Aorta (tissue), 5 donors: Measurements from ENCODE around the gene MECR. TPM values are rescaled to one million over a fixed set of nuclear protein-coding genes. Genes with fewer than 3 reads are reported as not detected.
"Not testable (repeated sequence)": the region's sequence is repeated elsewhere in the genome, so short reads cannot be mapped to it uniquely, and the experiment has no call there.

ENCODE experiments used
- ATAC-seq: fragments of 200-7000 bp; cut with Tn5 transposase; one replicate; pipeline ENCODE4 v1.9.1; 2022; ENCODE audit warnings: moderate library complexity; ENCODE audit not compliant: low FRiP score
- DNase-seq, 2 donors: peaks; one replicate each; pipeline ENCODE4 v3.0.0-alpha.2; 2020
- H3K27ac ChIP-seq, 2 donors: one replicate each; pipeline ENCODE4 v1.5.1; 2013; ENCODE audit warnings: low read length in 2 of 2, mild to moderate bottlenecking in 2 of 2, moderate library complexity in 2 of 2, control low read depth in 1 of 2, inconsistent platforms in 1 of 2, low read depth in 1 of 2
- H3K27me3 ChIP-seq, 2 donors: one replicate each; pipeline ENCODE4 v1.6.1; 2013; ENCODE audit warnings: control low read depth in 1 of 2, low read length in 1 of 2, mild to moderate bottlenecking in 1 of 2, moderate library complexity in 1 of 2; ENCODE audit not compliant: insufficient read depth in 2 of 2, control insufficient read depth in 1 of 2
- H3K36me3 ChIP-seq, 2 donors: one replicate each; pipeline ENCODE4 v1.6.1; 2013; ENCODE audit warnings: control low read depth in 1 of 2, low read length in 1 of 2, mild to moderate bottlenecking in 1 of 2; ENCODE audit not compliant: insufficient read depth in 2 of 2, control insufficient read depth in 1 of 2
- H3K4me1 ChIP-seq, 2 donors: one replicate each; pipeline ENCODE4 v1.6.1; 2013; ENCODE audit warnings: low read length in 2 of 2, control low read depth in 1 of 2, mild to moderate bottlenecking in 1 of 2, moderate library complexity in 1 of 2; ENCODE audit not compliant: insufficient read depth in 2 of 2, control insufficient read depth in 1 of 2
- H3K4me3 ChIP-seq, 2 donors: one replicate each; pipeline ENCODE4 v1.5.1; 2013; ENCODE audit warnings: low read length in 2 of 2, control low read depth in 1 of 2, mild to moderate bottlenecking in 1 of 2
- H3K9me3 ChIP-seq: one replicate; pipeline ENCODE4 v1.6.1; 2013; ENCODE audit warnings: mild to moderate bottlenecking, low read length; ENCODE audit not compliant: control insufficient read depth
- WGBS, 2 donors: extraction: QIAGEN DNeasy Blood & Tissue Kit; methylation state at CpG; one replicate each; pipeline ENCODE4 v1.1.7; 2013; 5-methylcytosine and 5-hydroxymethylcytosine counted together
- intact Hi-C, 2 donors: fragments of 100-400 bp; cut with DNase I; formaldehyde crosslinking; loops; one replicate each; pipeline versions ENCODE4 v1.14.2 to v1.15.0; 2022
- polyA plus RNA-seq, 2 donors: library from polyadenylated mRNA; stranded (reverse); fragments of 200-250 nt; gene quantifications; one replicate each; pipeline ENCODE4 v1.2.3, GENCODE V29; 2013
- total RNA-seq, 2 donors: library from RNA; stranded (reverse); fragmentation: NEBNext Ultra II Directional; extraction: Animal tissue kit (Norgen Biotek cat#: 25700); gene quantifications; one replicate each; pipeline ENCODE4 v1.2.1, GENCODE V29; 2021
- donor health status: healthy with polysubstance abuse.
- donor health status: Bipolar disorder and iron deficiency.
- donor health status: DM: no; HTN: no; CAD: no.
- donor health status: DM: no; HTN: no; CAD: no.
- donor health status: DM: yes; HTN: yes; CAD: no.

MECR gene
- total and polyA plus RNA-seq, 4 donors: 14.7 to 22.5 (median 19.4) TPM

DNA sequence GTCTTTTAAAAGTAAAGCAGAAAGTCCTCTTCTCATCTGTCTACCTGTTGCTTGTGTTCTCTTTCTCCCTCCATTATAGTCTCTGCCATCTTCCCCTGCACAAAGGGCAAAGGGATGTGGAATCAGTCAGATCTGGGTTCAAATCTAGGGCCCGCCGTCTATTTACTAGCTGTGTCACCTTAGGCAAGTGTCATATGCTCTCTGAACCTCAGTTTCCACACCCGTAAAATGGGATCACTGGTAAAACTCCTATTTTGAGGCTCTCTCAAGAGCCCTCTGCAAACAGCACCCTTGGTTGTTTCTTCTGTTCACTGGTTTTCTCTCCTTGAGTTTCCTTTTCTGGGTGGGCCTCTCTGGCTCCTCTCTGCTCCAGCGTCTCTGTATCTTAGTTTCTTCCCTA, 3.0 kb upstream of the MECR start:
- no peak overlapping the region for H3K27ac ChIP-seq
- no peak for DNase-seq
- H3K4me1 ChIP-seq: no peaks in the 10 kb centered on the region
- 87 to 89% methylated on average over 4 of the region's 4 CpGs for WGBS, 2 donors
- H3K27me3 ChIP-seq: no peaks in the 10 kb centered on the region
- H3K36me3 ChIP-seq: no peaks in the 10 kb centered on the region
- intact Hi-C loops: loop anchor here (5.0 to 10.0 kb wide), 4 partner anchors 221 to 1474 kb away; no protein-coding TSS in a partner anchor
- no peak for ATAC-seq
- no peak overlapping the region for H3K4me3 ChIP-seq
- no peaks in the 10 kb centered on the region for H3K9me3 ChIP-seq

DNA sequence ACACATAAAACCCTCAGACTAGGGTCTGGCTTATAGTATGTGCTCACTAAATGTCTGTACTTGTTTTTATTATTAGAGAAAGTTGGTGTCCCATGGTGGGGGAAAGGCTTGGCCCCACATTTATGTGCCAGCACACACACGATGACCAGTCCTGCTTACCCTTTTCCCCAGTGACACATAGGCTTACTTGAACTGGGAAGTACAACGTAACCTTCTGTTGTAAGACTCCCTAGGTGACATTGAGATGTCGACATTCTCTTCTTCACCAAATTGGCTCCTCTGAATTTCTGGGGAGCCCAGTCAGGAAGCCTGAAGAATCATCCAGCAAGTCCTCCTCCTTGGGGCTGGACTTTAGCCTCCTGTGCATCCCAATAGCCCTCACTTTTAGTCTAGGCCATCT, 1.7 kb upstream of the MECR start:
- DNase-seq: no peak
- Histone ChIP-seq H3K27ac (no peak overlapping the region), H3K36me3 (no peaks in the 10 kb centered on the region), H3K9me3 (no peaks in the 10 kb centered on the region), H3K27me3 (no peaks in the 10 kb centered on the region), H3K4me1 (no peaks in the 10 kb centered on the region), H3K4me3 (no peak overlapping the region)
- WGBS, 2 donors: 80 to 85% methylated on average over 3 of the region's 3 CpGs
- no peak for ATAC-seq
- intact Hi-C loops: loop anchor here (5.0 to 10.0 kb wide), 4 partner anchors 222 to 1475 kb away; no protein-coding TSS in a partner anchor

DNA sequence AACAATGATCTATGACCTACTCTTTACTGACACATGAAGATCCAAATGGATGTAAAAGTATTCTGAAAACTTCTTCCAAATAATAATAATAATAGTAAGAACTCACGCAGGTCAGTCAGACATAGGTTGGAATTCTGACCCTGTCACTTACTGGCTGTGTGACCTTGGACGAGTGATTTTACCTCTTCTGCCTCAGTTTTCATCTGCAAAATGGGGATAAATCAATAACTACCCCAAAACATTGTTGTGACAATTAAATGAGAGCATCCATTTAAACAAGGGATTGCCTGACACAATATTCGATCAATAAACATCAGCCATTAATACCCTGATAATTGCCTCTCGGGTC, 556 bp downstream of the MECR start:
- 14 to 15% methylated on average over 4 of the region's 4 CpGs for WGBS, 2 donors
- ATAC-seq (no peak), DNase-seq (no peak)
- H3K9me3 ChIP-seq: no peaks in the 10 kb centered on the region
- H3K4me3 ChIP-seq: peak overlapping the region; percentile 68 to 77
- intact Hi-C loops: loop anchor here (5.0 to 10.0 kb wide), 4 partner anchors 225 to 1477 kb away; no protein-coding TSS in a partner anchor
- no peaks in the 10 kb centered on the region for H3K36me3 ChIP-seq
- H3K27me3 ChIP-seq: no peaks in the 10 kb centered on the region
- no peak overlapping the region for H3K27ac ChIP-seq
- H3K4me1 ChIP-seq: no peaks in the 10 kb centered on the region

DNA sequence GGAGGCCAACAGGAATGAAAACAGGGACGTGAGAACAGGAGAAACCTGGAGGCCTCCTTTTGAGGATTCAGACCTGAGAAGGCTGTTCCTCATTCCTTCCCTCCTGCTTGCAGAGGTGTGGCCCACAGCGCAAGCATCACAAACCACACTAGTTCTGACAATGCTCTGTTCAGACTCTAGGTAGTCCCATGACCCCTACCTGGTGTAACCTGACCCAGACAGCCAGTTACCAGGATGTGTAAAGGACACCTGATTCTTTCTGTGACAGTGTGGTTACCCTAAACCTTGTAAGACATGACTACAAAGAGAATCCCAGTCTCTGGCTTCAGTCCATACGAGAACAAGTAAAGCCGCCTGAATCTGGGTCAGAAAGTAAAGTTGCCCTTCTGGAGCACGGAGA, 3.2 kb downstream of the MECR start:
- intact Hi-C loops: no loop called here

DNA sequence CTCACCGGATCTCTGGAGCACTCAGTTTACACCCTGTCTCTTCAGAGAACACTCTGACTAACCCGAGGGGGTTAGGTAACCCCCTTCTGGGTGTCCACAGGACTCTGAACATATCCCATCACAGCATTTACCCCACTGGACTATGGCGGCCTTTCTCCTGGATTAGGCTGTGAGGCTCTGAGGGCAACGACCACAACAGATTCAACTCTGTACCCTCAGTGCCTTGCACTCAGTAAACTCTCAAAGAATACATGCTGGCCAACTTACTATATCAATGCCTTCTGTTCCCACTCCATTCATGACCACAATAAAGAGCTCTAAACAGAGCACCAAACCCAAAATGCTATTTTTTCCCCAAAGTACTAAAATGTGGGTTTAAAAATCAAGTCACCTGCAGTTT, 5.4 kb downstream of the MECR start:
- no peak for DNase-seq
- H3K36me3 ChIP-seq: no peaks in the 10 kb centered on the region
- WGBS, 2 donors: 87 to 89% methylated on average over 4 of the region's 4 CpGs
- H3K9me3 ChIP-seq: no peaks in the 10 kb centered on the region
- ATAC-seq: no peak
- no peaks in the 10 kb centered on the region for H3K27me3 ChIP-seq
- intact Hi-C loops: no loop called here
- no peaks in the 10 kb centered on the region for H3K4me1 ChIP-seq
- H3K4me3 ChIP-seq: no peak overlapping the region
- H3K27ac ChIP-seq: no peak overlapping the region

More for the DNA sequence above, 3.2 kb downstream of the MECR start:
- DNase-seq (peak in 1 of 2 donors; percentile 47), ATAC-seq (no peak)
- Histone ChIP-seq H3K27ac (no peak overlapping the region), H3K9me3 (no peaks in the 10 kb centered on the region), H3K4me3 (no peak overlapping the region), H3K27me3 (no peaks in the 10 kb centered on the region), H3K36me3 (no peaks in the 10 kb centered on the region), H3K4me1 (no peaks in the 10 kb centered on the region)
- 87 to 90% methylated on average over 5 of the region's 5 CpGs for WGBS, 2 donors

DNA sequence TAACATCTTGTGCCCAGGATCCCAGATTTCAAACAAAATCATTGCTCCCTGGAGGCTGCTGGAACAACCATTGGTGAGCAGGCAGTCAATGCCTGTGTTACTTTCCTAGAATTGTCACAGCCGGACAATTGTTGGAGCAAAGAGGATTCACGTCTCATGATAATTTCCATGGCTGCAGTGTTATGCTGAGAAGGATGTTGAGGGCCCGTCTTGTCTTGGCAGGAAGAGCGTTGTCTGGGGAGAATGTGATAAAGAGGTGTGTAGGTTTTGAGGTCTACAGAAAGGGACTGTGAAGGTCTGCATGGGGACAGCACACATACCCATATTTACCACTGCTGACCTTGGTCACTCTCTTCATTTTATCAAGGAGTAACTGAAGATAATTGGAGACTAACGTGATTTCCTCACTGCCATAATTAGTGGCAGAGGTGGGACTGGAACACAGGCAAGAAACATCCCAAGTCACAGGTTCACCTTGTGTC, 6.3 kb downstream of the MECR start:
- DNase-seq: no peak
- intact Hi-C loops: no loop called here
- Histone ChIP-seq H3K27me3 (no peaks in the 10 kb centered on the region), H3K4me3 (no peak overlapping the region), H3K4me1 (no peaks in the 10 kb centered on the region), H3K9me3 (no peaks in the 10 kb centered on the region), H3K36me3 (no peaks in the 10 kb centered on the region), H3K27ac (no peak overlapping the region)
- no peak for ATAC-seq
- 90 to 91% methylated on average over 5 of the region's 5 CpGs for WGBS, 2 donors

DNA sequence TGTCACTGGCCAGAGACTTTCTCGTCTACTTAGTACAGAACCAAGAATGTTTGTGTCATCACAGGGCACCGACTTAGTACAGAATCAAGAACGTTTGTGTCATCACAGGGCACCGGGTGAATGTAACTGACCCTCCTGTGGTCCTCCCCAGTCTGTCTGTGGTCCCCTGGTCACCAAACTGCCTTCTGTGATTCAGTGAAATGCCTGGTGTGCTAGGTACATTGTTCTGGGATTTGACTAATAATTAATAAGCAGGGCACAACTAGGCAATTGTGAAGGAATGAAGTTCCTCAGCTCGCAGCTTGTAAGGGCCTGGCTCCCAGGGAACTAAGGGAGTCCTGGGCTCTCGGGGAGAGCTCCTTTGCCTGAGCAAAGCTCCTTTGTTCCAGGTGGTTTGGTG, 7.2 kb downstream of the MECR start:
- H3K4me3 ChIP-seq: no peak overlapping the region
- no peaks in the 10 kb centered on the region for H3K9me3 ChIP-seq
- ATAC-seq (no peak), DNase-seq (peak in 1 of 2 donors; percentile 32)
- H3K4me1 ChIP-seq: no peaks in the 10 kb centered on the region
- intact Hi-C loops: no loop called here
- 84 to 85% methylated on average over 6 of the region's 6 CpGs for WGBS, 2 donors
- H3K36me3 ChIP-seq: no peaks in the 10 kb centered on the region
- no peaks in the 10 kb centered on the region for H3K27me3 ChIP-seq
- no peak overlapping the region for H3K27ac ChIP-seq

DNA sequence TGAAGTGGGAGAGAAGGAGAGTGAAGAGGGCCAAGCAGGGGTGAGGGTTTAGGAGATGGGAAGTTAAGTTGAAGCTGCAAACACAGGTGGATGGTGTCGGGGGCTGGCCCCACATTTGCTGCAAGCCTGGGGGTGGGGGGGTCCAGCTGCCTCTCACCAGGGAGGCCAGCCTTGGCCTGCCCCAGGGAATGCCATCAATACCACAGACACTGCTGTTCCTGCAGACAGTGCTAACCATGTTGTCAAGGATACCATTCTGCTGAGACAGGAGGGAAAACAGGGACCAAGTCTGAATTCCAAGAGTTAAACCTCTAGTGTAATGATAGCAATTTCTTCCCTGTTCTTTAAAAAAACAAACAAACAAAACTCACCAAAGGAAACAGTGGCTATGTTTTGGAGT, 8.0 kb downstream of the MECR start:
- WGBS, 2 donors: 78 to 89% methylated on average over 1 of the region's 1 CpG
- no peaks in the 10 kb centered on the region for H3K36me3 ChIP-seq
- intact Hi-C loops: no loop called here

DNA sequence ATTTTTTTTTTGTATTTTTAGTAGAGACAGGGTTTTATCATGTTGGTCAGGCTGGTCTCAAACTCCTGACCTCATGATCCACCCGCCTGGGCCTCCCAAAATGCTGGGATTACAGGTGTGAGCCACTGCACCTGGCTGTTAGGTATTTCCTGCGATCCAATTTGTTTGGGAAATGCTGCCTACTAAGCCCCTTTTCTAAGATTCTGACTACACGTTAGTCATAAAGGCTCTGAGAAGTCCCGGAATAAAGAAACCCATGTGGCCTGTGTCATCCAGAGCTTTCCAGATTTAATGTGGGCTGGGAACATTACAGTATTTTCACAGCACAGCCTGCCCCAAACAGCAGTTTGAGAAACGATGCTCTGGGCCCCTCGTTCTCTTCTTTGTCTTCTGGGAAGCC, 8.5 kb downstream of the MECR start:
- H3K36me3 ChIP-seq, ATAC-seq, H3K27ac ChIP-seq, H3K9me3 ChIP-seq, intact Hi-C loops, H3K4me3 ChIP-seq, H3K4me1 ChIP-seq, H3K27me3 ChIP-seq, DNase-seq: not testable (repeated sequence)
- 84 to 88% methylated on average over 6 of the region's 6 CpGs for WGBS, 2 donors

More for the DNA sequence above, 8.0 kb downstream of the MECR start:
- Histone ChIP-seq H3K27ac (no peak overlapping the region), H3K27me3 (no peaks in the 10 kb centered on the region), H3K4me3 (no peak overlapping the region), H3K9me3 (no peaks in the 10 kb centered on the region), H3K4me1 (no peaks in the 10 kb centered on the region)
- peak in 1 of 2 donors; percentile 20 for DNase-seq
- ATAC-seq: no peak
